Gastrocnemius medialis (tissue), 4 donors: Measurements from ENCODE around the gene KCNIP4. TPM values are rescaled to one million over a fixed set of nuclear protein-coding genes. Genes with fewer than 3 reads are reported as not detected.
"Not testable (repeated sequence)": the region's sequence is repeated elsewhere in the genome, so short reads cannot be mapped to it uniquely, and the experiment has no call there.

ENCODE experiments used
- ATAC-seq, 2 donors: fragments of 150-250 bp; one replicate each; pipeline ENCODE4 v1.9.1; 2016
- DNase-seq, 2 donors: peaks; one replicate each; pipeline ENCODE4 v3.0.0-alpha.2; 2019
- H3K27ac ChIP-seq, 4 donors: fragments of 200-600 bp; sonication (generic); 1 replicate in 1 of 4; 2 replicates in 3 of 4; pipeline ENCODE4 v1.5.1; 2016 to 2018; ENCODE audit warnings: mild to moderate bottlenecking in 2 of 4, moderate library complexity in 1 of 4
- H3K27me3 ChIP-seq, 3 donors: fragments of 200-600 bp; sonication (generic) in 2 of 3; 1 replicate in 1 of 3; 2 replicates in 2 of 3; pipeline versions ENCODE4 v1.5.1 to v1.6.0; 2016 to 2019; ENCODE audit warnings: mild to moderate bottlenecking in 1 of 3, moderate library complexity in 1 of 3
- H3K36me3 ChIP-seq, 2 donors: fragments of 200-600 bp; sonication (generic) in 1 of 2; one replicate each; pipeline ENCODE4 v1.5.1; 2017 to 2018
- H3K4me1 ChIP-seq, 2 donors: fragments of 200-600 bp; sonication (generic) in 1 of 2; one replicate each; pipeline ENCODE4 v1.5.1; 2016 to 2017; ENCODE audit warnings: mild to moderate bottlenecking in 2 of 2
- H3K4me3 ChIP-seq, 4 donors: fragments of 200-600 bp; sonication (generic) in 3 of 4; 1 replicate in 1 of 4; 2 replicates in 3 of 4; pipeline ENCODE4 v1.5.1; 2016 to 2019; ENCODE audit warnings: mild to moderate bottlenecking in 2 of 4
- H3K9me3 ChIP-seq, 3 donors: fragments of 200-600 bp; sonication (generic) in 2 of 3; 1 replicate in 1 of 3; 2 replicates in 2 of 3; pipeline ENCODE4 v1.5.1; 2016 to 2019
- CTCF ChIP-seq, 5 experiments: fragments of 450-650 bp in 3 of 5; fragments of 200-600 bp in 2 of 5; sonication (generic) in 2 of 5; IDR thresholded peaks in 4 of 5; conservative IDR thresholded peaks in 1 of 5; 1 replicate in 4 of 5; 2 replicates in 1 of 5; pipeline ENCODE4 v1.5.1; 2016 to 2019; ENCODE audit warnings: antibody characterized with exemption in 5 of 5, mild to moderate bottlenecking in 3 of 5, moderate library complexity in 3 of 5
- POLR2A ChIP-seq, 2 donors: fragments of 450-650 bp; IDR thresholded peaks; one replicate each; pipeline ENCODE4 v1.6.1; 2017; ENCODE audit warnings: antibody characterized with exemption in 2 of 2, mild to moderate bottlenecking in 2 of 2, moderate library complexity in 2 of 2
- in situ Hi-C, 4 donors: fragments of 200-750 bp; cut with MboI; loops; one replicate each; pipeline versions ENCODE4 v1.15.0 to v1.8.0; 2017; ENCODE audit warnings: low sequenced_read_pairs in 4 of 4
- intact Hi-C: fragments of 100-400 bp; cut with DNase I; formaldehyde crosslinking; loops from one replicate; pipeline ENCODE4 v1.15.1; 2023; ENCODE audit warnings: low total_unique reads
- total RNA-seq, 4 donors: library from RNA; depleted of rRNA; stranded (reverse); fragments of >200 nt; gene quantifications; one replicate each; pipeline versions ENCODE4 v1.1.0 to v1.2.3, GENCODE V29; 2016

The KCNIP4 gene
- total RNA-seq, 4 donors from 2014 or later: not detected

- TF ChIP-seq POLR2A (IDR thresholded peaks at IDR 0.05) (no peak), CTCF (IDR thresholded peaks at IDR 0.05 in 4 of 5, conservative IDR thresholded peaks at IDR 0.05 in 1 of 5) (no peak)
These were observed 582.3 kb downstream of the KCNIP4 start for GRCh38 chr4:21366312-21366711.

GRCh38 chr4:21363701-21364100 is 584.9 kb downstream of the KCNIP4 start:
- intact Hi-C loops: no loop called here
- in situ Hi-C loops: no loop called here

More at GRCh38 chr4:21366312-21366711, 582.3 kb downstream of the KCNIP4 start:
- Histone ChIP-seq H3K4me1 (no peaks in the 10 kb centered on the region), H3K27ac (no peak overlapping the region), H3K36me3 (no peaks in the 10 kb centered on the region), H3K4me3 (no peak overlapping the region), H3K9me3 (no peaks in the 10 kb centered on the region), H3K27me3 (no peaks in the 10 kb centered on the region)
- intact Hi-C loops (no loop called here), in situ Hi-C loops (no loop called here)
- DNase-seq: no peak
- ATAC-seq: no peak

GRCh38 chr4:21352354-21352753 is 596.2 kb downstream of the KCNIP4 start:
- DNase-seq, H3K27ac ChIP-seq, ATAC-seq, H3K4me3 ChIP-seq, H3K36me3 ChIP-seq, in situ Hi-C loops, H3K4me1 ChIP-seq, intact Hi-C loops, H3K27me3 ChIP-seq, H3K9me3 ChIP-seq: not testable (repeated sequence)

More at GRCh38 chr4:21363701-21364100, 584.9 kb downstream of the KCNIP4 start:
- no peaks in the 10 kb centered on the region for H3K4me1 ChIP-seq
- no peak for TF ChIP-seq POLR2A (IDR thresholded peaks at IDR 0.05)
- no peak for TF ChIP-seq CTCF (IDR thresholded peaks at IDR 0.05 in 4 of 5, conservative IDR thresholded peaks at IDR 0.05 in 1 of 5)
- no peaks in the 10 kb centered on the region for H3K36me3 ChIP-seq
- DNase-seq: no peak
- no peak for ATAC-seq
- no peak overlapping the region for H3K4me3 ChIP-seq
- no peaks in the 10 kb centered on the region for H3K27me3 ChIP-seq
- H3K27ac ChIP-seq: no peak overlapping the region
- H3K9me3 ChIP-seq: no peaks in the 10 kb centered on the region

GRCh38 chr4:21347142-21347541 is 601.4 kb downstream of the KCNIP4 start:
- in situ Hi-C loops (no loop called here), intact Hi-C loops (no loop called here)
- no peaks in the 10 kb centered on the region for H3K36me3 ChIP-seq
- H3K27me3 ChIP-seq: no peaks in the 10 kb centered on the region
- no peaks in the 10 kb centered on the region for H3K9me3 ChIP-seq
- ATAC-seq (no peak), DNase-seq (no peak)
- H3K27ac ChIP-seq: no peak overlapping the region
- H3K4me1 ChIP-seq: no peaks in the 10 kb centered on the region
- TF ChIP-seq CTCF (IDR thresholded peaks at IDR 0.05 in 4 of 5, conservative IDR thresholded peaks at IDR 0.05 in 1 of 5) (no peak), POLR2A (IDR thresholded peaks at IDR 0.05) (no peak)
- H3K4me3 ChIP-seq: no peak overlapping the region

- intact Hi-C loops: no loop called here
- in situ Hi-C loops: no loop called here
- H3K4me3 ChIP-seq: no peak overlapping the region
- no peaks in the 10 kb centered on the region for H3K36me3 ChIP-seq
- TF ChIP-seq CTCF (IDR thresholded peaks at IDR 0.05 in 4 of 5, conservative IDR thresholded peaks at IDR 0.05 in 1 of 5) (no peak), POLR2A (IDR thresholded peaks at IDR 0.05) (no peak)
- no peaks in the 10 kb centered on the region for H3K9me3 ChIP-seq
- no peak overlapping the region for H3K27ac ChIP-seq
- H3K27me3 ChIP-seq: no peaks in the 10 kb centered on the region
- DNase-seq (no peak), ATAC-seq (no peak)
- H3K4me1 ChIP-seq: no peaks in the 10 kb centered on the region
These were observed 620.4 kb downstream of the KCNIP4 start for GRCh38 chr4:21327976-21328700.
